Measurements from ENCODE around the gene ZNF385C. TPM values are rescaled to one million over a fixed set of nuclear protein-coding genes. Genes with fewer than 3 reads are reported as not detected.

The ZNF385C gene
- total RNA-seq, 1 donor from 2014 or later = 0.16 TPM

GRCh38 chr17:42056635-42057034, 41.6 kb downstream of the ZNF385C start:
- H3K4me3 Mint-ChIP-seq (ENCODE audit: unreplicated experiment) = no peak overlapping the region
- TF ChIP-seq CTCF (IDR thresholded peaks at IDR 0.05) = no peak

GRCh38 chr17:42055496-42055895, 42.8 kb downstream of the ZNF385C start:
- DNase-seq (ENCODE audit: extremely low spot score, unreplicated experiment) = no peak
- TF ChIP-seq CTCF (IDR thresholded peaks at IDR 0.05) = no peak
- no peak overlapping the region for H3K27ac Mint-ChIP-seq (ENCODE audit: unreplicated experiment)
- no peaks in the 10 kb centered on the region for H3K4me1 Mint-ChIP-seq (ENCODE audit: unreplicated experiment)
- peaks cover 40% of the 10 kb centered on the region for H3K27me3 Mint-ChIP-seq (ENCODE audit: unreplicated experiment)
- no peak overlapping the region for H3K4me3 Mint-ChIP-seq (ENCODE audit: unreplicated experiment)
- no peaks in the 10 kb centered on the region for H3K9me3 Mint-ChIP-seq (ENCODE audit: unreplicated experiment)
- H3K36me3 Mint-ChIP-seq (ENCODE audit: unreplicated experiment) = no peaks in the 10 kb centered on the region

More at GRCh38 chr17:42056635-42057034, 41.6 kb downstream of the ZNF385C start:
- DNase-seq (ENCODE audit: extremely low spot score, unreplicated experiment) = no peak
- no peak overlapping the region for H3K27ac Mint-ChIP-seq (ENCODE audit: unreplicated experiment)
- H3K4me1 Mint-ChIP-seq (ENCODE audit: unreplicated experiment) = no peaks in the 10 kb centered on the region
- H3K9me3 Mint-ChIP-seq (ENCODE audit: unreplicated experiment) = no peaks in the 10 kb centered on the region
- H3K36me3 Mint-ChIP-seq (ENCODE audit: unreplicated experiment) = no peaks in the 10 kb centered on the region
- H3K27me3 Mint-ChIP-seq (ENCODE audit: unreplicated experiment) = peaks cover 38% of the 10 kb centered on the region

GRCh38 chr17:42055027-42055426, 43.2 kb downstream of the ZNF385C start:
- Mint-ChIP-seq H3K4me1 (ENCODE audit: unreplicated experiment) (peaks cover under 1% of the 10 kb centered on the region), H3K27me3 (ENCODE audit: unreplicated experiment) (peaks cover 40% of the 10 kb centered on the region), H3K9me3 (ENCODE audit: unreplicated experiment) (no peaks in the 10 kb centered on the region), H3K36me3 (ENCODE audit: unreplicated experiment) (no peaks in the 10 kb centered on the region), H3K4me3 (ENCODE audit: unreplicated experiment) (no peak overlapping the region), H3K27ac (ENCODE audit: unreplicated experiment) (no peak overlapping the region)
- TF ChIP-seq CTCF (IDR thresholded peaks at IDR 0.05) = no peak
- DNase-seq (ENCODE audit: extremely low spot score, unreplicated experiment) = no peak

GRCh38 chr17:42053731-42054500, 44.4 kb downstream of the ZNF385C start:
- no peak for DNase-seq (ENCODE audit: extremely low spot score, unreplicated experiment)
- no peaks in the 10 kb centered on the region for H3K36me3 Mint-ChIP-seq (ENCODE audit: unreplicated experiment)
- no peaks in the 10 kb centered on the region for H3K9me3 Mint-ChIP-seq (ENCODE audit: unreplicated experiment)
- no peak overlapping the region for H3K4me3 Mint-ChIP-seq (ENCODE audit: unreplicated experiment)
- H3K4me1 Mint-ChIP-seq (ENCODE audit: unreplicated experiment) = peaks cover 2% of the 10 kb centered on the region
- no peak overlapping the region for H3K27ac Mint-ChIP-seq (ENCODE audit: unreplicated experiment)
- no peak for TF ChIP-seq CTCF (IDR thresholded peaks at IDR 0.05)
- peaks cover 40% of the 10 kb centered on the region for H3K27me3 Mint-ChIP-seq (ENCODE audit: unreplicated experiment)

- H3K36me3 Mint-ChIP-seq (ENCODE audit: unreplicated experiment) = no peaks in the 10 kb centered on the region
- peaks cover 2% of the 10 kb centered on the region for H3K4me1 Mint-ChIP-seq (ENCODE audit: unreplicated experiment)
- H3K9me3 Mint-ChIP-seq (ENCODE audit: unreplicated experiment) = no peaks in the 10 kb centered on the region
- no peak overlapping the region for H3K27ac Mint-ChIP-seq (ENCODE audit: unreplicated experiment)
- peaks cover 40% of the 10 kb centered on the region for H3K27me3 Mint-ChIP-seq (ENCODE audit: unreplicated experiment)
- no peak for DNase-seq (ENCODE audit: extremely low spot score, unreplicated experiment)
- no peak for TF ChIP-seq CTCF (IDR thresholded peaks at IDR 0.05)
- no peak overlapping the region for H3K4me3 Mint-ChIP-seq (ENCODE audit: unreplicated experiment)
These were observed 45.9 kb downstream of the ZNF385C start for GRCh38 chr17:42052346-42052877.
